IMR-90 (cell line): ENCODE measurements around the gene PRKAR1B. TPM values are rescaled to one million over a fixed set of nuclear protein-coding genes. Genes with fewer than 3 reads are reported as not detected.

Source experiments
- ATAC-seq: fragments of 200-7000 bp; cut with Tn5 transposase; 2 replicates; pipeline ENCODE4 v1.9.1; 2020; ENCODE audit warnings: low read depth, mild to moderate bottlenecking, moderate library complexity
- BruUV-seq: library from RNA; stranded (reverse); fragments of 400-500 nt; replicated peaks from 2 replicates; lab custom pipeline; 2021; lab: Mats Ljungman, UMichigan
- CTCF ChIA-PET: fragments of 300-600 bp; formaldehyde crosslinking; extraction: SDS; loops from one replicate; lab custom pipeline; 2021; ENCODE audit warnings: antibody characterized with exemption; lab: Yijun Ruan, JAX
- POLR2A ChIA-PET: fragments of 300-600 bp; sonication (Branson Sonifier 250); formaldehyde crosslinking; loops from one replicate; lab custom pipeline; 2022; ENCODE audit warnings: antibody characterized with exemption; ENCODE audit not compliant: unreplicated experiment; lab: Charles Lee
- DNase-seq: peaks from one replicate; pipeline ENCODE4 v3.0.0; 2013
- H2AFZ ChIP-seq: replicated peaks from 2 replicates; pipeline ENCODE3; 2013; ENCODE audit warnings: low read length, mild to moderate bottlenecking; ENCODE audit not compliant: poor library complexity
- H2AK5ac ChIP-seq: 2 replicates; pipeline ENCODE4 v1.6.1; 2013; ENCODE audit warnings: low read depth, low read length, inconsistent platforms
- H2AK9ac ChIP-seq: replicated peaks from 2 replicates; pipeline ENCODE3; 2013; ENCODE audit warnings: mild to moderate bottlenecking, low read depth, low read length, moderate library complexity; ENCODE audit not compliant: poor library complexity
- H2BK120ac ChIP-seq: 2 replicates; pipeline ENCODE4 v1.6.1; 2013; ENCODE audit warnings: low read depth, low read length, inconsistent platforms
- H2BK15ac ChIP-seq: 3 replicates; pipeline ENCODE4 v1.6.1; 2013; ENCODE audit warnings: low read depth, low read length, inconsistent platforms
- H2BK20ac ChIP-seq: 2 replicates; pipeline ENCODE4 v1.6.1; 2013; ENCODE audit warnings: low read depth, mild to moderate bottlenecking, inconsistent platforms, low read length, moderate library complexity
- H2BK5ac ChIP-seq: 2 replicates; pipeline ENCODE4 v1.6.1; 2013; ENCODE audit warnings: mild to moderate bottlenecking, low read depth, low read length, inconsistent platforms; ENCODE audit not compliant: poor library complexity, severe bottlenecking
- H3K14ac ChIP-seq: replicated peaks from 2 replicates; pipeline ENCODE4 v1.6.1; 2013; ENCODE audit warnings: low read depth, low read length, inconsistent platforms
- H3K18ac ChIP-seq: 2 replicates; pipeline ENCODE4 v1.6.1; 2013; ENCODE audit warnings: low read depth, low read length, control low read depth
- H3K23ac ChIP-seq: 2 replicates; pipeline ENCODE4 v1.6.1; 2013; ENCODE audit warnings: low read depth, low read length, inconsistent platforms
- H3K27ac ChIP-seq: 2 replicates; pipeline ENCODE4 v1.5.1; 2013; ENCODE audit warnings: mild to moderate bottlenecking, control low read depth, low read length; ENCODE audit not compliant: insufficient read depth
- H3K27me3 ChIP-seq: 2 replicates; pipeline ENCODE4 v1.6.1; 2013; ENCODE audit warnings: low read length; ENCODE audit not compliant: control insufficient read depth, insufficient read depth
- H3K36me3 ChIP-seq: 2 replicates; pipeline ENCODE4 v1.6.1; 2013; ENCODE audit warnings: low read length, mixed read lengths; ENCODE audit not compliant: control insufficient read depth, insufficient read depth
- H3K4ac ChIP-seq: 2 replicates; pipeline ENCODE4 v1.6.1; 2013; ENCODE audit warnings: low read depth, low read length, inconsistent platforms
- H3K4me1 ChIP-seq: 2 replicates; pipeline ENCODE4 v1.6.1; 2013; ENCODE audit warnings: low read length, mixed read lengths; ENCODE audit not compliant: control insufficient read depth, insufficient read depth
- H3K4me2 ChIP-seq: 2 replicates; pipeline ENCODE4 v1.6.1; 2013; ENCODE audit warnings: low read depth, mild to moderate bottlenecking, control low read depth, low read length, moderate library complexity
- H3K4me3 ChIP-seq: 2 replicates; pipeline ENCODE4 v1.5.1; 2013; ENCODE audit warnings: low read depth, mild to moderate bottlenecking, control low read depth, low read length, moderate library complexity; ENCODE audit not compliant: insufficient read depth
- H3K56ac ChIP-seq: 2 replicates; pipeline ENCODE4 v1.6.1; 2013; ENCODE audit warnings: low read length, inconsistent platforms; ENCODE audit not compliant: insufficient read depth; ENCODE audit errors: extremely low read depth
- H3K79me1 ChIP-seq, 2 experiments: 2 replicates each; pipeline ENCODE4 v1.6.1; 2013; ENCODE audit warnings: low read length in 2 of 2, inconsistent platforms in 1 of 2, low read depth in 1 of 2
- H3K9ac ChIP-seq: 2 replicates; pipeline ENCODE4 v1.6.1; 2013; ENCODE audit warnings: low read depth, low read length, control low read depth
- H3K9me1 ChIP-seq: 2 replicates; pipeline ENCODE4 v1.6.1; 2013; ENCODE audit warnings: low read length, inconsistent platforms; ENCODE audit not compliant: insufficient read depth
- H3K9me3 ChIP-seq: 2 replicates; pipeline ENCODE4 v1.6.1; 2013; ENCODE audit warnings: low read length; ENCODE audit not compliant: control insufficient read depth, insufficient read depth
- H4K20me1 ChIP-seq: 2 replicates; pipeline ENCODE4 v1.6.1; 2013; ENCODE audit warnings: low read length, inconsistent platforms; ENCODE audit not compliant: insufficient read depth
- H4K5ac ChIP-seq: 2 replicates; pipeline ENCODE4 v1.6.1; 2013; ENCODE audit warnings: mild to moderate bottlenecking, low read depth, low read length, control low read depth
- H4K8ac ChIP-seq, 2 experiments: 2 replicates each; pipeline ENCODE4 v1.6.1; 2013; ENCODE audit warnings: low read depth in 2 of 2, low read length in 2 of 2, control low read depth in 1 of 2, inconsistent platforms in 1 of 2
- H4K91ac ChIP-seq: 2 replicates; pipeline ENCODE4 v1.6.1; 2013; ENCODE audit warnings: low read depth, low read length, inconsistent platforms; ENCODE audit not compliant: insufficient read depth
- FOS ChIP-seq: fragments of 150-350 bp; IDR thresholded peaks from 2 replicates; pipeline ENCODE4 v1.6.1; 2016; ENCODE audit warnings: low read depth, low read length
- MAFK ChIP-seq: IDR thresholded peaks from 2 replicates; pipeline ENCODE4 v1.6.1; 2012; ENCODE audit warnings: low read depth, low read length, improper control_type of control experiment
- MAZ ChIP-seq: IDR thresholded peaks from 2 replicates; pipeline ENCODE4 v1.6.1; 2012; ENCODE audit warnings: low read depth, mild to moderate bottlenecking, low read length, improper control_type of control experiment, moderate library complexity, borderline replicate concordance
- MXI1 ChIP-seq: IDR thresholded peaks from 2 replicates; pipeline ENCODE4 v1.6.1; 2012; ENCODE audit warnings: low read depth, mild to moderate bottlenecking, low read length, moderate library complexity, borderline replicate concordance
- NFE2L2 ChIP-seq: fragments of 150-350 bp; IDR thresholded peaks from 2 replicates; pipeline ENCODE4 v1.6.1; 2016; ENCODE audit warnings: low read depth, mild to moderate bottlenecking, low read length
- RAD21 ChIP-seq: IDR thresholded peaks from 2 replicates; pipeline ENCODE4 v1.6.1; 2012; ENCODE audit warnings: low read length, improper control_type of control experiment
- RFX5 ChIP-seq: IDR thresholded peaks from 2 replicates; pipeline ENCODE4 v1.8.0; 2012; ENCODE audit warnings: low read depth, mild to moderate bottlenecking, low read length, moderate library complexity
- SMC3 ChIP-seq: fragments of 150-350 bp; IDR thresholded peaks from 2 replicates; pipeline ENCODE4 v1.6.1; 2016; ENCODE audit warnings: low read depth, mild to moderate bottlenecking, antibody characterized with exemption, low read length, moderate library complexity
- WGBS, 2 experiments: methylation state at CpG; one replicate each; pipeline versions ENCODE4 v1.1.5 to v1.1.7; 2013; ENCODE audit warnings: missing lambda C conversion rate in 2 of 2; ENCODE audit not compliant: insufficient read length in 1 of 2; ENCODE audit errors: extremely low coverage in 2 of 2; 5-methylcytosine and 5-hydroxymethylcytosine counted together
- dilution Hi-C: fragments of 300-500 bp; cut with HindIII; formaldehyde crosslinking; loops from one replicate; pipeline ENCODE4 v1.14.3; 2018; ENCODE audit warnings: low sequenced_read_pairs; ENCODE audit not compliant: unreplicated experiment
- in situ Hi-C: fragments of 300-500 bp; cut with MboI; formaldehyde crosslinking; loops from 3 replicates; pipeline ENCODE4 v1.14.3; 2019; ENCODE audit warnings: low sequenced_read_pairs, inconsistent platforms, mixed read lengths
- intact Hi-C: fragments of 100-400 bp; cut with micrococcal nuclease; formaldehyde crosslinking; loops from 2 replicates; pipeline ENCODE4 v1.10.0; 2022
- polyA plus RNA-seq, 3 experiments: library from polyadenylated mRNA; depleted of rRNA; stranded (reverse); fragments of >200 nt; gene quantifications; 2 replicates each; pipeline ENCODE4 v1.2.3, GENCODE V29; 2012; ENCODE audit warnings: low replicate concordance in 1 of 3
- total RNA-seq: library from RNA; depleted of rRNA; stranded (reverse); fragments of >200 nt; gene quantifications from 2 replicates; pipeline ENCODE4 v1.2.3, GENCODE V29; 2012

The PRKAR1B gene
- total and polyA plus RNA-seq, 2 of the 4 experiments (the other 2 are of a cell fraction), result 15.2 to 20.2 TPM

DNA sequence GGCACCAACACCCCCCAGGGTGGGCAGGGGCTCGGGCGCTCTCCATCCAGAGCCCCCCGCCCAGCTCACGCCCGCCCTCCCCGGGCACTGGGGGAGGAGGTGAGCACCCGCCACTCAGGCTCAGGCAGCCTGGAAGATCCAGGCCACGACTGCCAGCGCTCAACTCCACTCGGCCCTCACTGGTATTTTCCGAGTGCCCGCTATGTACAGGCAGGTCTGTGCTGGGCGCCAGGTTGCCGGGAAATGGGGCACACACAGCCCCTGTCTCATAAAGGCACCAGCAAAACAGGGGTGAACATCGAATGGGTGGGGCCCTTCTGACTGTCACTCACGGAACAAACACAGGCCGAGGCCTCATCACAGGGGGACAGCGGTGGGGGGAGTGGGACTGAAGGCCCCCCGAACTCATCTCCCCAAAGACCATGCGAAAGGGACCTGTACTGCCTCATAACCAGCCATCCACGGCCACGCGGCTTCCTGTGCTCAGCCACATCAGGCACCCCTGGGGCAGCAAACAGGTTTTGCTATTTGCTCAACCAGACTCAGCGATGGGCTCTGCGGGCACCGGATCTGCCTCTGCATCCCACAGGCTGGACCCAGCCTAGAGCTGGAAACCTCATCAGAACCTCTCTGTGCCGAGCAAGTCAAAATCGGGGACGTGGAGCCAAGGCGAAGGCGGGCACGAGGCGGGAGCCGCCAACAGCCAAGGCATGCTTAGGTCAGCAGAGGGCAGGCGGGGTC, 99.2 kb downstream of the PRKAR1B start:
- CTCF ChIA-PET, result no interaction called here
- no peak overlapping the region for H2BK5ac ChIP-seq
- no peak overlapping the region for H3K18ac ChIP-seq
- H3K27ac ChIP-seq, result no peak overlapping the region
- TF ChIP-seq MAZ (no peak), MAFK (no peak), RFX5 (no peak), NFE2L2 (no peak), FOS (no peak), SMC3 (no peak), RAD21 (no peak), MXI1 (no peak)
- WGBS, 2 experiments, result 89% methylated on average over 11 of the region's 35 CpGs; no CpG with 5 or more reads in 1 of the 2 experiments
- intact Hi-C loops (no loop called here), in situ Hi-C loops (no loop called here), dilution Hi-C loops (no loop called here)
- POLR2A ChIA-PET, result no interaction called here
- no peak overlapping the region for H3K14ac ChIP-seq
- no peak overlapping the region for H2BK20ac ChIP-seq
- no peaks in the 10 kb centered on the region for H3K9me1 ChIP-seq
- H2AFZ ChIP-seq, result peak overlapping the region; percentile 21
- H3K9ac ChIP-seq, result no peak overlapping the region
- no peak overlapping the region for H2BK120ac ChIP-seq
- H2BK15ac ChIP-seq, result no peak overlapping the region
- H3K9me3 ChIP-seq, result peaks cover 3% of the 10 kb centered on the region
- ATAC-seq (no peak), DNase-seq (no peak)
- no peaks in the 10 kb centered on the region for H4K20me1 ChIP-seq
- H3K27me3 ChIP-seq, result no peaks in the 10 kb centered on the region
- H4K8ac ChIP-seq, result no peak overlapping the region
- no peak overlapping the region for H3K4ac ChIP-seq
- H3K56ac ChIP-seq, result no peak overlapping the region
- no peaks in the 10 kb centered on the region for H3K4me1 ChIP-seq
- no peak overlapping the region for H3K4me3 ChIP-seq
- no TSS peak for BruUV-seq
- H3K79me1 ChIP-seq, result no peaks in the 10 kb centered on the region
- H3K36me3 ChIP-seq, result no peaks in the 10 kb centered on the region
- no peak overlapping the region for H4K5ac ChIP-seq
- H3K4me2 ChIP-seq, result no peak overlapping the region
- no peak overlapping the region for H2AK5ac ChIP-seq
- no peak overlapping the region for H3K23ac ChIP-seq
- H4K91ac ChIP-seq, result no peak overlapping the region
- H2AK9ac ChIP-seq, result no peak overlapping the region
